ENCODE measurements around the gene AHSA1.

The AHSA1 gene

GRCh38 chr14:77491056-77491455 is 33.2 kb downstream of the AHSA1 start:
- TF ChIP-seq CTCF (IDR thresholded peaks at IDR 0.05; ENCODE audit: insufficient read depth, low read depth, low read length, missing control alignments) = no peak
- no peak for DNase-seq (ENCODE audit: low read depth)

GRCh38 chr14:77495334-77495733 is 37.4 kb downstream of the AHSA1 start:
- no peak overlapping the region for H3K4me3 ChIP-seq (ENCODE audit: low read depth, low read length)
- DNase-seq (ENCODE audit: low read depth) = no peak
- TF ChIP-seq CTCF (IDR thresholded peaks at IDR 0.05; ENCODE audit: insufficient read depth, low read depth, low read length, missing control alignments) = no peak

More at GRCh38 chr14:77491056-77491455, 33.2 kb downstream of the AHSA1 start:
- H3K4me3 ChIP-seq (ENCODE audit: low read depth, low read length) = no peak overlapping the region

- TF ChIP-seq CTCF (IDR thresholded peaks at IDR 0.05; ENCODE audit: insufficient read depth, low read depth, low read length, missing control alignments) = no peak
- peak within 1 kb of the TSS; percentile 50 for H3K4me3 ChIP-seq (ENCODE audit: low read depth, low read length)
- peak; percentile 60 for DNase-seq (ENCODE audit: low read depth)
Measured at GRCh38 chr14:77498120-77498979, 40.5 kb downstream of the AHSA1 start, which contains the start of gene ISM2. ISM2 (minus strand) TSS chr14:77498816; CDS start chr14:77498793, 23 bp downstream.

GRCh38 chr14:77498984-77499527 is 41.2 kb downstream of the AHSA1 start:
- no peak for TF ChIP-seq CTCF (IDR thresholded peaks at IDR 0.05; ENCODE audit: insufficient read depth, low read depth, low read length, missing control alignments)
- H3K4me3 ChIP-seq (ENCODE audit: low read depth, low read length) = peak overlapping the region; percentile 50
- no peak for DNase-seq (ENCODE audit: low read depth)

GRCh38 chr14:77502109-77502782 is 44.4 kb downstream of the AHSA1 start:
- H3K4me3 ChIP-seq (ENCODE audit: low read depth, low read length) = no peak overlapping the region
- TF ChIP-seq CTCF (IDR thresholded peaks at IDR 0.05; ENCODE audit: insufficient read depth, low read depth, low read length, missing control alignments) = no peak
- no peak for DNase-seq (ENCODE audit: low read depth)

- DNase-seq (ENCODE audit: low read depth) = no peak
- TF ChIP-seq CTCF (IDR thresholded peaks at IDR 0.05; ENCODE audit: insufficient read depth, low read depth, low read length, missing control alignments) = no peak
- no peak overlapping the region for H3K4me3 ChIP-seq (ENCODE audit: low read depth, low read length)
Measured at GRCh38 chr14:77503138-77503537, 45.2 kb downstream of the AHSA1 start.

Measured in GM12865 (cell line).